GM18498 (cell line): ENCODE measurements around the gene SH3D19.
"Not testable (repeated sequence)": the region's sequence is repeated elsewhere in the genome, so short reads cannot be mapped to it uniquely, and the experiment has no call there.

Experiments used
- ATAC-seq: cut with Tn5 transposase; IDR thresholded peaks from one replicate; pipeline ENCODE4 v1.9.1; 2021; ENCODE audit warnings: mild to moderate bottlenecking, moderate library complexity; ENCODE audit not compliant: unreplicated experiment

SH3D19 gene

GRCh38 chr4:151103758-151104157, 221.6 kb downstream of the SH3D19 start:
- ATAC-seq: no peak

- no peak for ATAC-seq
Measured at GRCh38 chr4:151100531-151100930, 224.9 kb downstream of the SH3D19 start.

- ATAC-seq: peak; percentile 2
Measured at GRCh38 chr4:151099976-151100417, 225.4 kb downstream of the SH3D19 start.

- ATAC-seq: peak; percentile 96
Measured at GRCh38 chr4:151099229-151099975, 226.0 kb downstream of the SH3D19 start, which contains the start of gene RPS3A. RPS3A (plus strand) TSS chr4:151099628; CDS start chr4:151099653, 25 bp downstream.

- no peak for ATAC-seq
Measured at GRCh38 chr4:151098979-151099228, 226.5 kb downstream of the SH3D19 start.

GRCh38 chr4:151097759-151098158, 227.6 kb downstream of the SH3D19 start:
- ATAC-seq: no peak

GRCh38 chr4:151095142-151095541, 230.3 kb downstream of the SH3D19 start:
- ATAC-seq: no peak

GRCh38 chr4:151094290-151094751, 231.1 kb downstream of the SH3D19 start:
- ATAC-seq: no peak

- ATAC-seq: no peak
Measured at GRCh38 chr4:151093203-151093602, 232.2 kb downstream of the SH3D19 start.

- no peak for ATAC-seq
Measured at GRCh38 chr4:151092488-151092887, 232.9 kb downstream of the SH3D19 start.

- ATAC-seq: no peak
Measured at GRCh38 chr4:151091047-151091446, 234.4 kb downstream of the SH3D19 start.

GRCh38 chr4:151087467-151087866, 237.9 kb downstream of the SH3D19 start:
- no peak for ATAC-seq

- ATAC-seq: not testable (repeated sequence)
Measured at GRCh38 chr4:151077978-151078377, 247.4 kb downstream of the SH3D19 start.

- no peak for ATAC-seq
Measured at GRCh38 chr4:151074416-151074916, 250.9 kb downstream of the SH3D19 start.
